ENCODE results near the gene ASIC2.

DNA sequence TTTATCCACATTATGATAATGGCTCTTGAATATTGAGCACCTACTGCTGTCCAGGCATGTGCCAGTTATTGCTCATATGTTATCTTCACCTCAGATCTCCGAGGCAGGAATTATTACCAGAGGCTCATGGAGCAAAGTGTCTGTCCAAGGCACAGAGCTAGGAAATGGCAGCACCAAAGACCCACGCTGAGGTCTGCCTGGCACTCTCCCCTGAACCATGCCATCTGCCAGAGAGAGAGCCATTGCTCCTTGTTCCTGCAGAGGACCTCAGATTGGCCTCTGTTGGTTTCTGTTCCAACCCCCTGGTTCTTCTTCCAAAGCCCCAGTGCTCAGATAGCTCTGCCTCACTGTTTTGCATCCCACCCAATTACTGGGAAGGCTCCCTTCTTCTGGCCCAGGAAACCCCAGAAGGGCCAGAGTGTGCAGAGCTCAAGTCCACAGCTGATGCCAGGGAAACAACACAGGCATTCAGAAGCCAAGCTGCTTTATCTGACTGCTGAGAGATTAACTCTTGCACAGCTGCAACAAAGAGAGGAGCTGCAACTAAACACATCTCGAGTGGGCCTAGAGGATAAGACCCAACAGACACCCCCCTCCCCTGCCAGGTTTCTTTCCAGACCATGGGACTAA is 5.9 kb downstream of the ASIC2 start:
- TF ChIP-seq EZH2 (IDR thresholded peaks at IDR 0.05; ENCODE audit: insufficient read depth, low read length) = no peak
- TF ChIP-seq, protein P1, sequence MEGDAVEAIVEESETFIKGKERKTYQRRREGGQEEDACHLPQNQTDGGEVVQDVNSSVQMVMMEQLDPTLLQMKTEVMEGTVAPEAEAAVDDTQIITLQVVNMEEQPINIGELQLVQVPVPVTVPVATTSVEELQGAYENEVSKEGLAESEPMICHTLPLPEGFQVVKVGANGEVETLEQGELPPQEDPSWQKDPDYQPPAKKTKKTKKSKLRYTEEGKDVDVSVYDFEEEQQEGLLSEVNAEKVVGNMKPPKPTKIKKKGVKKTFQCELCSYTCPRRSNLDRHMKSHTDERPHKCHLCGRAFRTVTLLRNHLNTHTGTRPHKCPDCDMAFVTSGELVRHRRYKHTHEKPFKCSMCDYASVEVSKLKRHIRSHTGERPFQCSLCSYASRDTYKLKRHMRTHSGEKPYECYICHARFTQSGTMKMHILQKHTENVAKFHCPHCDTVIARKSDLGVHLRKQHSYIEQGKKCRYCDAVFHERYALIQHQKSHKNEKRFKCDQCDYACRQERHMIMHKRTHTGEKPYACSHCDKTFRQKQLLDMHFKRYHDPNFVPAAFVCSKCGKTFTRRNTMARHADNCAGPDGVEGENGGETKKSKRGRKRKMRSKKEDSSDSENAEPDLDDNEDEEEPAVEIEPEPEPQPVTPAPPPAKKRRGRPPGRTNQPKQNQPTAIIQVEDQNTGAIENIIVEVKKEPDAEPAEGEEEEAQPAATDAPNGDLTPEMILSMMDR (IDR thresholded peaks at IDR 0.05; ENCODE audit: insufficient read depth, low read depth, low read length) = no peak

Data from astrocyte (in vitro differentiated cells and primary cell).